Superior temporal gyrus (tissue), 1 donor: Measurements from ENCODE around the gene TYMP.
A peak's percentile ranks its signal among the peaks of the same experiment; 100 is the strongest.
"Not testable (repeated sequence)": the region's sequence is repeated elsewhere in the genome, so short reads cannot be mapped to it uniquely, and the experiment has no call there.

ENCODE experiments used
- DNase-seq: peaks from one replicate; pipeline ENCODE4 v3.0.0-alpha.2; 2016; ENCODE audit errors: extremely low spot score

The TYMP gene

GRCh38 chr22:50562523-50563412 is 33.0 kb upstream of the TYMP start, which contains the start of gene SYCE3:
SYCE3 (minus strand) TSS chr22:50562919; CDS start chr22:50556405, 6,514 bp downstream.
- DNase-seq, result peak; percentile 97

DNA sequence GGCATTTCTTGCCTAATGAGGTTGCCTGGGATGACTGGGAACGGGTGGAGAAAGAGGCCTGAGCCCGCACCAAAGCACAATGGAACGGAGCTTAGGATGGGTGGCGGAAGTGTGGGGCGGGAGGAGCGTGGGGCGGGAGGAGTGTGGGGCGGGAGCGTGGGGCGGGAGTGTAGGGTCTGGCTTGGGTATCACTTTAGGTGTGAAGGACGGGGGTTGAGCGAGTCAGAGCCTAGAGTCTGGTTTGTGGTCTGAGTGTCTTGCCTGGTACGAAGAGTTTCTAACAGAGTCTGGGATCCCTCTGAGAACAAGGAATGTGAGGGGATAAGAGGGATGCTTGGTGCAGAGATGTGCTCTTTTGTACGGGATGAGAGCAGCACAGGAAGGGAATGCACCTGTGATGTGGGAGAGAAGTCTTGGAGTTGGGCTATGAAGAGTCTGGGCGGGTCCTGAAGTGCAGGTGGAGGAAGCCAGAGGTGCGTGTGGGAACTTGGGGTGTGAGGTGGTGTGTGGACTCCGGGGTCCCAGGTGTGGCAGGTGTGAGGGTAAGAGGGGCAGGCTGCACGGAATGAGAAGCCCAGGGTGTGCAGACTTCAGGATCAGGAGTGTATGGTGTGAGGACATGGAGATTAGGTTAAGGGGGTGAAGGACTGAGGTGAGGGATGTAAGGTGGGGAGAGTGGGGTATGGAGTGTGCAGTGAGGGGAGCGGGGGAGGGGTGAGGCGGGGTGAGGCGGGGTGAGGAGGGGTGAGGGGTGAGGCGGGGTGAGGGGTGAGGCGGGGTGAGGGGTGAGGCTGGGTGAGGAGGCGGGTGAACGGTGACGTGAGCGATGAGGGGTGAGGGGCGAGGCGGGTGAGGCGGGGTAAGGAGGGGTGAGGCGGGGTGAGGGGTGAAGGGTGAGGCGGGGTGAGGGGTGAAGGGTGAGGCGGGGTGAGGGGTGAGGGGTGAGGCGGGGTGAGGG is 31.9 kb upstream of the TYMP start:
- no peak for DNase-seq

DNA sequence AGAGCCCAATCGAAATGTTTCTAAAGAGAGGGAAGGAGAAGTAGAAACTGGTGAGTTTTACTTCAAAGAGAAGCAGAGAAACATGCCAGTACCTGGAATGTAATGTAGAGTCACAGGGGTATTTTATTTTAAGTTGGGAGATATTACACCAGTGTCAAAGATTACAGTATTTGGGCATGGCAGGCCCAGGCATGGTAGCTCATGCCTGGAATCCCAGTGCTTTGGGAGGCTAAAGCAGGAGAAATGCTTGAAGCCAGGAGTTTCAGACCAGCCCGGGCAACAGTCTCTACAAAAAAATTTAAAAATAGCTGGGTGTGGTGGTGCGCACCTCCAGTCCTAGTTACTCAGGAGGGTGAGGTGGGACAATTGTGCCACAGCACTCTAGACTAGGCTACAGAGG is 30.2 kb upstream of the TYMP start:
- no peak for DNase-seq

DNA sequence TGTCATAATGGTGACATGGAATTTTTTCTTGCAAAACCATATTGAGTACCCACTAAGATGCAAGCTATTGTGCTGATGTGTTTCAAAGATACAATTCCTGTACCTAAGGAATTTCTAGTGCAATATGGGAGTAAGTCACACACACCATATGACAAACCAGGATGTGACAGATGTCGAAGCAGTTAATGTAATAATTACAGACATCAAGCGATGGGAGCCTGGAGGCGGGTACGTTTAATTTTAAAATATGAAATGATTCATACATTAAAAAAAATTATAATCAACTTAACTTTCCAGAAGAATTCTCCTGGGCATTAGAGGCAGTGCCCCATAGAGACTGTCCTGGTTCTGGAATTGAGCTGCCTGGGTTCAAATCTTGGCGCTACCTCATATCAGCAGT is 26.9 kb upstream of the TYMP start:
- no peak for DNase-seq

- no peak for DNase-seq
Measured at GRCh38 chr22:50553310-50553709, 23.5 kb upstream of the TYMP start.

- no peak for DNase-seq
Measured at GRCh38 chr22:50551160-50551752, 21.4 kb upstream of the TYMP start.

DNA sequence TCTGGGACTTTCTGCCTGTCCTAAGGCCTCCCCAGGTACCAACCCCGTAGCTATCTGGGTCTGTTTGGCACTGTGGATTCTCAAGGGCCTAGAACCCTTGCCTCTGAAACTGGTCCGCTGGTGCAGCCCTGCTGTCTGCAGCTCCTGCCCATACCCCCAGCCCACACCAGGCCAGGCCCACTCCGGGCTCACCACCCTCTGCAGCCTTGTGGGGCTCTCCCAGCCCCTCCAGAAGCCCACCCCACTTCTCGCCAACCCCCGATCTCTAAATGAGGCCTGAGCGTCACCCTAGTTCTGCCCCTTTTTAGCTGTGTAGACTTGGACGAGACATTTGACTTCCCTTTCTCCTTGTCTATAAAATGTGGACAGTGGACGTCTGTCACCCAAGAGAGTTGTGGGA is 20.6 kb upstream of the TYMP start:
- DNase-seq, result no peak

- DNase-seq, result no peak
Measured at GRCh38 chr22:50548921-50549790, 19.3 kb upstream of the TYMP start.

DNA sequence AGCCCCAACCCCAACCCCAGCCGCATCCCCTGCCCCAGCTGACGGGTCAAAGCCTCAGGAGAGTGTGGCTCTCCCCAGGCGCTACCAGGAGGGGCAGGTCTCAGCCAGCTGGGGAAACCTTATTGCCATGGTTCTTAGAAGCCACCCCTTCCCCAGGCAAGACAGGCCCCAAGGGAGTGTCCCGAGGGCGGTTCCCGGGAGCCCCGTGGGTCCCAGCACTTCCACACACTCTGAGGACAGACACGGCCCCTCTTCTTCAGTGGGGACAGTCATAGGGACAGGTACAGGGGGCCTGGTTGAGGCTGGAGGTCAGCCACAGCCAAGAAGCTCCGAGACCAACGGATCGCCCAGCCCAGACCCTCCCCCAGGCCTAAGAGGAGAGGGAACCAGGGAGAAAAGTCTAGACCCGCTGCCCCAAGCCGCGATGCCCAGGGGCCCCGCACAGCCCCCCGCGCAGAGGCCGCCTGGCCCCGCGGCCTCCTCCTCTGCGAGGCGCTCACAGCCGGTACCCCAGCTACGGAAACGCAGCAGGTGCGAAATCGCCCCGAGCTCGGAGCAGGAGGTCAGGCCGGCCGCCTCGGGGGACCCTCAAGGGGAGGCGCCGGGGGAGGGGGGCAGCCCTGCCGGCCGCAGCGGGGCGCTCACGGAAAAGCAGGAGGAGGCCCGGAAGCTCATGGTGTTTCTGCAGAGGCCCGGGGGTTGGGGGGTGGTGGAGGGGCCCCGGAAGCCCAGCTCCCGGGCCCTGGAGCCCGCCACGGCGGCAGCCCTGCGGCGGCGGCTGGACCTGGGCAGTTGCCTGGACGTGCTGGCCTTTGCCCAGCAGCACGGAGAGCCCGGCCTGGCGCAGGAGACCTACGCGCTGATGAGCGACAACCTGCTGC is 18.5 kb upstream of the TYMP start:
- no peak for DNase-seq

- no peak for DNase-seq
Measured at GRCh38 chr22:50547263-50547985, 17.6 kb upstream of the TYMP start.

DNA sequence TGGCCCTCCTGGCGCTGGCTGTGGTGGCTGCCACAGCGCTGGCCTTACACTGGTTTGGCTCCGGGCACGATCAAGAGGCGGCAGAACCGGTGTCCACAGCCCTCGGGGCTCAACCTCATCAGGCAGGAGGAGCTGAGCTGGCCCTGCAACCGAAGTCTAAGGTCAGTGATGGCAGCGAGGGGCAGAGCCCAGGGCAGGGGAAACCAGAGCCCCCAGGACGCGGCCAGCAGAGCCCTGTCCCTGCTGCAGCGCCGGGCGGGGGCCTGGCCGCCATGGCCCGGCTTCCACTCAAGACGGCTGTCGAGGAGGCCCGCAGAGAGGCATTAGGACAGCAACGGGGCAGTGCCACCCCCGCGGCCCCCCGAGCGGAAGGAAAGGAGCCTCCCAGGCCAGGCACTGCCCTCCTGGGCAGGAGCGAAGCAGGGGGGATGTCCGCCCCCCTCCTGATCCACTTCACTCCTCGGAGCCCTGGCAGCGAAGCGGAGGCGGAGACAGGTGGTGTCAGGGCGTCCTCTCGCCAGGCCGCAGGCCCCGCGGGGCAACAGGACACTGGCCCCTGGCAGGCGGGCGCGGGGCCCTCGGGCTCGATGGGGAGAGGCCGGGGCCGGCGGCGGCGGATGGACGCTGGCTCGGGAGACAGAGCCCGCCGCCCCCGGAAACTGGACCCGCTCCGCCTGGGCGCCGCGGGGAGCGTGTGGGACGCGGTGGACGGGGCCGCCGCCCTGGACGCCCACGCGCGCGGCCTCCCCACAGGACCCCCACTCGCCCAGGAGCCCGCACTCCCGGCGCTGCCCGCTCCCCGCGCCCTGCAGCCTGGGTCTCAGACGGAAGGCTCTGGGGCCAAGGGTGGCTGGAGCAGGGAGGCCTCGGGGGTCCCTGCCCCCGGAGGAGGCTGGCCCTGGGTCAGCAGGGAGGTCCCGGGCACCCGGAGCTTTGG is 16.8 kb upstream of the TYMP start:
- DNase-seq, result no peak

GRCh38 chr22:50545522-50546325 is 15.9 kb upstream of the TYMP start, which contains the start of gene KLHDC7B:
KLHDC7B (plus strand) TSS chr22:50545899; CDS start chr22:50546244, 345 bp downstream.
- DNase-seq, result no peak

- DNase-seq, result no peak
Measured at GRCh38 chr22:50544746-50545253, 15.0 kb upstream of the TYMP start.

- peak; percentile 49 for DNase-seq
Measured at GRCh38 chr22:50544078-50544745, 14.4 kb upstream of the TYMP start.

- DNase-seq, result no peak
Measured at GRCh38 chr22:50542416-50542927, 12.7 kb upstream of the TYMP start.

DNA sequence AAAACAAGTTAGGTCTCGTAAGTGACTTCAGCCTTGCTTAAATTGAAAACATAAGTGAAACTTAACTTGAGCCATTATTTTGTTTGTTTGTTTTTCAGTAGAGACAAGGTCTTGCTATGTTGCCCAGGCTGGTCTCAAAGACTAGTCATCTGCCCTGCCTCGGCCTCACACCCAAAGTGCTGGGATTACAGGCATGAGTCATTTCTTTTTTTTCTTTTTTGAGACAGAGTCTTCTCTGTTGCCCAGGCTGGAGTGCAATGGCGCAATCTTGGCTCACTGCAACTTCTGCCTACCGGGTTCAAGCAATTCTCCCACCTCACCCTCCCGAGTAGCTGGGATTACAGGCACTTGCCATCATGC is 11.8 kb upstream of the TYMP start:
- not testable (repeated sequence) for DNase-seq
